ENCODE measurements around the gene GUCY1B1.

Gene GUCY1B1

DNA sequence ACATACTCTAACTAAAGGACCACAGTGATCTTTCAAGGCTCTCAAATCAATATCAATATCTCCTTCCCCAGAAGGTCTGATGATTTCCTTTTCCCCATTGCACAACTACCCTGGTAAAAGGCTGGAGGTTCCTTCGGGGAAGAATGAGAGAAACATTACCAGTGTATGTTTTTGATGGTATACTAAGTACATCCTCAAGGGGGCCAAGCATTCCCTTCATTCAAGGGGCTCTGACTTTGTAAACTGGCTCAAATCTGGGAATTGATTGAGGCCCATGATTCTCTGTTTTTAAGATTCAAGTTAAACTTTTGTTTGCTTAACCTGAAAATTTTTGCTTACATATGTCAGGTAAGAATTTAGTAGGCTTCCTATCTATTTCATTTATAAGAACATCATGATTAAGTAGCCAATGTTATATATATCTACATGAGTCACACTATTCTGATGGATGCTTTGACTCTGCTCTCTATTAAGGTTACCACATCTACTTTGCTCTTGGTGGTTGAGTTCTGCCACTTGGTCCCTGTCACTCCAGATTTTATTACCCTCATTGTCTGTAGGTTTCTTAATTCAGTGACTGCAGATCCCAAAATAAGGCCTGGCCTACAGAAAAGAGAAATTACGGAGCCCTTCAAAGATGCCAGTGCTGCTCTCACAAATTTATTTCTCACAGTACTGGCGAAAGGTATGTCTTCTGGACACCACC is 16.4 kb upstream of the GUCY1B1 start:
- DNase-seq (ENCODE audit: low spot score), result no peak
- TF ChIP-seq, protein P1, sequence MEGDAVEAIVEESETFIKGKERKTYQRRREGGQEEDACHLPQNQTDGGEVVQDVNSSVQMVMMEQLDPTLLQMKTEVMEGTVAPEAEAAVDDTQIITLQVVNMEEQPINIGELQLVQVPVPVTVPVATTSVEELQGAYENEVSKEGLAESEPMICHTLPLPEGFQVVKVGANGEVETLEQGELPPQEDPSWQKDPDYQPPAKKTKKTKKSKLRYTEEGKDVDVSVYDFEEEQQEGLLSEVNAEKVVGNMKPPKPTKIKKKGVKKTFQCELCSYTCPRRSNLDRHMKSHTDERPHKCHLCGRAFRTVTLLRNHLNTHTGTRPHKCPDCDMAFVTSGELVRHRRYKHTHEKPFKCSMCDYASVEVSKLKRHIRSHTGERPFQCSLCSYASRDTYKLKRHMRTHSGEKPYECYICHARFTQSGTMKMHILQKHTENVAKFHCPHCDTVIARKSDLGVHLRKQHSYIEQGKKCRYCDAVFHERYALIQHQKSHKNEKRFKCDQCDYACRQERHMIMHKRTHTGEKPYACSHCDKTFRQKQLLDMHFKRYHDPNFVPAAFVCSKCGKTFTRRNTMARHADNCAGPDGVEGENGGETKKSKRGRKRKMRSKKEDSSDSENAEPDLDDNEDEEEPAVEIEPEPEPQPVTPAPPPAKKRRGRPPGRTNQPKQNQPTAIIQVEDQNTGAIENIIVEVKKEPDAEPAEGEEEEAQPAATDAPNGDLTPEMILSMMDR (IDR thresholded peaks at IDR 0.05), result no peak
- H3K27ac ChIP-seq, result no peak overlapping the region
- H3K4me3 ChIP-seq, result no peak overlapping the region

DNA sequence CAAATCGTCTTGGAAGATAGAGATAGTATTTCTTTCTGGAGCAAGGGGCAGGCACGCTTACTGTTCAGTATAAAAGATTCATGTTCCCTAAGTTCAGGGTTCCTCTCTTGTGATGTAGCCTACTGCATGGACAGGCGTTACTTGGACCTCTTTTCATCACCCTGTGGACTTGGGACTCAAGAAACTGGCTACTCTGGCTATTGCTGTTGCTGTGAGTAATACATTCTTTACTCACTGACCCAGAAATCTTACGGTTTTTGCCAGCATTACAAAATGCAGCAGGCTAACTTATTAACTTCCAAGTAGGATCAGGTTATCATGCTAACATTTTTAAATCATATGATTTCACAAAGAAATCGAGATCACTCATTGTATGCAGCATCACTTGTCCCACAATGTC is 12.8 kb upstream of the GUCY1B1 start:
- Histone ChIP-seq H3K27ac (no peak overlapping the region), H3K4me3 (no peak overlapping the region)
- TF ChIP-seq, protein P1 (IDR thresholded peaks at IDR 0.05), result no peak
- DNase-seq (ENCODE audit: low spot score), result no peak

DNA sequence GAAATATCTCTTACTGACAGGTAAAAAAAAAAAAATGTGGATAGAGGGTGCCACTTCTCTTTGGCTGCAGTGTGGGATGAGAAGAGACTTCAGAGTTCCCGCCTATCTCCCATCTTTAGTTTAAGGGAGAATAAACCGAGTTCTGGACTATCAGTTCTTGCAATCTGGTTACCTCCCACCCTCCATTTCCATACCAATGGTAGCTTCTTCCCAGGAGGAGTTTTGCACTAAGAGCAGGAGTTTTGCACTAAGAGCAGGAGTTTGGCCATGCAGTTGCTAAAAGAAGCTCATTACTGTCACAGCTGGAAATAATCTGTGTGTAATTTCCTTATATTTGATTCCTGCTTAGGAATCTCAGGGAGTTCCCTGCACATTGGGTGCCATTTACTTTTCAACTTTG is 10.8 kb upstream of the GUCY1B1 start:
- TF ChIP-seq, protein P1 (IDR thresholded peaks at IDR 0.05), result no peak
- DNase-seq (ENCODE audit: low spot score), result no peak
- Histone ChIP-seq H3K4me3 (no peak overlapping the region), H3K27ac (no peak overlapping the region)

DNA sequence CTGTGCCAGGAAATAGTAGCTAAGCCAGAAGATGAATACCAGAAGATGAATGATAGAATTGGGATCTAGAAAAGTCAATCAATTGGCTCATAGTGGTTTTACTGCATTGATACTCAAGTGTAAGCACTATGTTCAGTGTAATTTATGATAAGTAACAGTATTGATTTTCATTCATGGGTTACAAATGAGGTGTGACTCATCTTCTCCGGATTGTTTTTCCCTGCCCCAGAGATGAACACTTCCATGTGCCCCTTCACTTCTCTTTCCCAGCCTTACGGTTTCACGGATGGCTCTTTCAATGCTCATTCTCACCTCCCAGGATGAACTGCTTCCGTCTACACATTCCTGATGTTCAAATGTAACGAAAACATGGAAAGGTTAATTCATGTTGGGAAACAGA is 9.8 kb upstream of the GUCY1B1 start:
- DNase-seq (ENCODE audit: low spot score), result no peak
- Histone ChIP-seq H3K4me3 (no peak overlapping the region), H3K27ac (no peak overlapping the region)
- TF ChIP-seq, protein P1 (IDR thresholded peaks at IDR 0.05), result no peak

DNA sequence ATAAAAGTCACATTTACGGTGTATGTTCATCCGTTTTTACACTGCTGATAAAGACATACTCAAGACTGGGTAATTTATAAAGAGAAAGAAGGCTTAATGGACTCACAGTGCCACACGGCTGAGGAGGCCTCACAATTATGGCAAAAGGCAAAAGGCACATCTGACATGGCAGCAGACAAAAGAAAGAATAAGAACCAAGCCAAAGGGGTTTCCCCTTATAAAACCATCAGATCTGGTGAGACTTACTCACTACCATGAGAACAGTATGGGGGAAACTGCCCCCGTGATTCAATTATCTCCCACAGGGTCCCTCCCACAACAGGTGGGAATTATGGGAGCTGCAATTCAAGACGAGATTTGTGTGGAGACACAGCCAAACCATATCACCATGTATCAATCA is 7.3 kb upstream of the GUCY1B1 start:
- H3K4me3 ChIP-seq, result no peak overlapping the region
- no peak overlapping the region for H3K27ac ChIP-seq
- TF ChIP-seq, protein P1 (IDR thresholded peaks at IDR 0.05), result no peak
- DNase-seq (ENCODE audit: low spot score), result no peak

DNA sequence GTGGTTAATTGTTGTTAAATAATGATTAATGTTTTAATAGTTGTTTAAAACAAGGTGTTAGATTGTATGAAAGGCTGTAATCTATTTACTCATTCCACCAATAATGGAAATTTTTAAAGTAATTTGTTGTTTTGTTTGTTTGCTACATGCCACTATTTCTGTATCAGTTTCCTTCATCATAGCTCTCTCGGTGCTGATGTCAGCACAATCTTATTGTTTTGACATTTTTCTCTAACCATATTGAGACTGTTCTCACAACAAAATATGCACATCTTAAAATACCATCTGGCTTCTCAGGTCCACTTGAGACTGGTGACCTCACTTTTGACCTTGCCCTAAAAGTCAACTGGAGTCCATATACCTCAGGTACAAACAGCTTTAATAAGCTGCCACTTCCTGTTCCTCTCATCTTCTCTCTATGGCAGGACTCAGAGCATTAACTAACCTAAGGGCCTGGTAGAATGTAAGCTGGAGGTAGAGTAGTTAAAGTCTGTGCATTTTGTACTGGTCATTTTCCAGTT is 1.0 kb upstream of the GUCY1B1 start:
- no peak overlapping the region for H3K4me3 ChIP-seq
- DNase-seq (ENCODE audit: low spot score), result no peak
- peak overlapping the region in 1 of 2 donors; percentile 97 for H3K27ac ChIP-seq
- TF ChIP-seq, protein P1 (IDR thresholded peaks at IDR 0.05), result no peak

Measured in coronary artery (tissue), 2 donors.